WERI-Rb-1 (cell line): ENCODE data around the gene RIPOR3.

Experiments used
- DNase-seq: peaks from one replicate; pipeline ENCODE4 v3.0.0-alpha.2; 2020
- H3K27ac ChIP-seq: fragments of 250-450 bp; sonication (Bioruptor Pico); 2 replicates; pipeline ENCODE4 v1.5.1; 2020; ENCODE audit warnings: mild to moderate bottlenecking, moderate library complexity
- H3K27me3 ChIP-seq: fragments of 250-450 bp; sonication (Bioruptor Pico); 2 replicates; pipeline ENCODE4 v1.5.1; 2021; ENCODE audit warnings: mild to moderate bottlenecking, low read depth, moderate library complexity; ENCODE audit not compliant: insufficient read depth, severe bottlenecking
- H3K36me3 ChIP-seq: fragments of 250-450 bp; sonication (Bioruptor Pico); 2 replicates; pipeline ENCODE4 v1.5.1; 2020; ENCODE audit warnings: mild to moderate bottlenecking, moderate library complexity
- H3K4me3 ChIP-seq: 2 replicates; pipeline ENCODE4 v1.5.1; 2011; ENCODE audit warnings: low read depth, mild to moderate bottlenecking, control low read depth, low read length
- H3K9me3 ChIP-seq: fragments of 250-450 bp; sonication (Bioruptor Pico); 2 replicates; pipeline ENCODE4 v1.5.1; 2021; ENCODE audit warnings: mild to moderate bottlenecking, moderate library complexity; ENCODE audit not compliant: severe bottlenecking
- TF ChIP-seq, protein P1 (sequence below): IDR thresholded peaks from 2 replicates; pipeline ENCODE4 v1.5.1; 2011; ENCODE audit warnings: low read depth, mild to moderate bottlenecking, control low read depth, inconsistent platforms, low read length

RIPOR3 gene

DNA sequence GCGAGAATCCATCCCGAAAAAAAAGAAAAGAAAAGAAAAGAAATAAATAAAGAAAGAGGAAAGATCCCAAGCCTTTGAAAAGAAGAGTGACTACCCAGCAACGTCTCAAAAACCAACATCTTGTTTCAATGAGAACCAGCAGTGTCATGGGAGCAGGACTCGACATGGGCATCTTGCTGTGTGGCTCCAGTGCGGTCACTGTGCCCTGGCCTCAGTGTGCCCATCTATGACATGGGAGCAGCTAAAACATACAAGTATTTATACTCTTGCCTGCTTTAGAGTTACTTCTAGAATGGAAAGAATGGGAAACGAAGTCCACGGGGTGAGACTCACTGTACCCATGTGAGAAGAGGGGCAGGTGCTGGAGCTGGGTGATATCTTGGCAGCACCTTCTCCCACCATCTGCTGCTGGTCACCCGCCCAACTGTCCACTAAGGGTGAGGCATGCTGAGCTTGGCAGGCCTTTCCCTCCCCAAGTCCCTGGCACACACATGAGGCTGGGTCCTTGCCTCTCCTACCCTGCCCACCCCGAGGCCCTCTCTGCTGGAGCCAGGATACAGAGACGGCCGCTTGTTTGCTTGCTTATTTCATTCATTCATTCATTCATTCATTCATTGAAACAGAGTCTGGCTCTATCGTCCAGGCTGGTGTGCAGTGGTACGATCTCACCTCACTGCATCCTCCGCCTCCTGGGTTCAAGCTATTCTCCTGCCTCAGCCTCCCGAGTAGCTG, 77.7 kb downstream of the RIPOR3 start:
- Histone ChIP-seq H3K4me3 (no peak overlapping the region), H3K27ac (no peak overlapping the region), H3K36me3 (no peaks in the 10 kb centered on the region), H3K27me3 (no peaks in the 10 kb centered on the region), H3K9me3 (no peaks in the 10 kb centered on the region)
- TF ChIP-seq, protein P1, sequence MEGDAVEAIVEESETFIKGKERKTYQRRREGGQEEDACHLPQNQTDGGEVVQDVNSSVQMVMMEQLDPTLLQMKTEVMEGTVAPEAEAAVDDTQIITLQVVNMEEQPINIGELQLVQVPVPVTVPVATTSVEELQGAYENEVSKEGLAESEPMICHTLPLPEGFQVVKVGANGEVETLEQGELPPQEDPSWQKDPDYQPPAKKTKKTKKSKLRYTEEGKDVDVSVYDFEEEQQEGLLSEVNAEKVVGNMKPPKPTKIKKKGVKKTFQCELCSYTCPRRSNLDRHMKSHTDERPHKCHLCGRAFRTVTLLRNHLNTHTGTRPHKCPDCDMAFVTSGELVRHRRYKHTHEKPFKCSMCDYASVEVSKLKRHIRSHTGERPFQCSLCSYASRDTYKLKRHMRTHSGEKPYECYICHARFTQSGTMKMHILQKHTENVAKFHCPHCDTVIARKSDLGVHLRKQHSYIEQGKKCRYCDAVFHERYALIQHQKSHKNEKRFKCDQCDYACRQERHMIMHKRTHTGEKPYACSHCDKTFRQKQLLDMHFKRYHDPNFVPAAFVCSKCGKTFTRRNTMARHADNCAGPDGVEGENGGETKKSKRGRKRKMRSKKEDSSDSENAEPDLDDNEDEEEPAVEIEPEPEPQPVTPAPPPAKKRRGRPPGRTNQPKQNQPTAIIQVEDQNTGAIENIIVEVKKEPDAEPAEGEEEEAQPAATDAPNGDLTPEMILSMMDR = no peak
- no peak for DNase-seq

DNA sequence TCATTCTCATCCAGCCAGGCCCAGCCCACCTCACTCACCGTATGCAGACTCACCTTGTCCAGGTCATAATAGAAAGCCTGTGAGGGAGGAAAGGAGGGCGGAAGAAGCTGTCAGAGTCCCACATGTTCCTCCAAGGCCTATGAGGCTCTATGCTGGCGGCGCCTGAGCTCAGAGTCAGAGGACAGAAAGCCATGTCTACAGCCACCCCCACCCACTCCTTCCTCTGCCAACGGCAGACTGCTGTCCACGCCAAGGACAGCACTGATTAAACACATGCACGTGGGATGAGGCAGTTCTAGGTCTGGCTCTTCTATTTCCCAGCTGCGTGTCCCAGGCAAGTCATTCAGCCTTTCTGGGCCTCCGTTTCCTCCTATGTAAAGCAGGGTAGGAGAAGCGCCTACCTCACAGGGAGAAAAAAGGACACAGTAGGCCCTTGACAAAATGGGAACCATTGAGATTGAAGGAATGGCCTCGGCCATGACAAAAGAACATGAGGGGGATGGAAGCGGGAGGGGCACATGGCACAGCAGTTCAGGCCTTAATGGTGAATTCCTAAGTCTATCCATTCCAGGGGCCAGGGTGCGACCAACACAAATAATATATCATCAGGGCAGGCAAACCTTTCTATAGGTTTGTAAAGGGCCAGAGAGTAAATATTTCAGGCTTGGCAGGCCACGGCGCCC, 80.1 kb downstream of the RIPOR3 start:
- H3K4me3 ChIP-seq = no peak overlapping the region
- DNase-seq = no peak
- H3K9me3 ChIP-seq = no peaks in the 10 kb centered on the region
- no peaks in the 10 kb centered on the region for H3K27me3 ChIP-seq
- no peak overlapping the region for H3K27ac ChIP-seq
- H3K36me3 ChIP-seq = no peaks in the 10 kb centered on the region
- TF ChIP-seq, protein P1 = no peak

DNA sequence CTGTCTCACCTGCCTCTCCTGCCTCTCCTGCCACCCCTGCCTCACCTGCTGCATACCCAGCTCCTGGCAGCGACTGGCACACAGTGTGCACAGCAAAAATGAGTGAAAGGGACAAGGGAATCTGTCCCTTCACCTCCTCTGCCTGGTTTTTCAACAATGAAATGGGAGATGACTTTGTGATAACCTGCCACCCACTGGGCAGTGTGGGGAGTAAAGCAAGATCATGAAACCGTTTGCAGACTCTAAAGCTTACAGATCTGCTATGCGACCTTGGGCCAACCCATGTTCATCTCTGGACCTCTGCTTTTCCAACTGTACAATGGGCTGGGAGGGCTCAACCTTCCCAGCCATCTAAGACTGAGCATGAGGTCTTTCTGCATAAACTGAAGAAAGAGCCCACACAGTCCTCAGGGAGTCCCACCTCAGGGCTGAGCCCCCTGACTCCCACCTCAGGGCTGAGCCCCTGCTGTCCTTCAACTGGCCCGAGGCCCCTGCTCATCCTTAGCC, 81.1 kb downstream of the RIPOR3 start:
- Histone ChIP-seq H3K9me3 (no peaks in the 10 kb centered on the region), H3K27ac (no peak overlapping the region), H3K36me3 (no peaks in the 10 kb centered on the region), H3K27me3 (no peaks in the 10 kb centered on the region), H3K4me3 (no peak overlapping the region)
- DNase-seq = no peak
- TF ChIP-seq, protein P1 = no peak

DNA sequence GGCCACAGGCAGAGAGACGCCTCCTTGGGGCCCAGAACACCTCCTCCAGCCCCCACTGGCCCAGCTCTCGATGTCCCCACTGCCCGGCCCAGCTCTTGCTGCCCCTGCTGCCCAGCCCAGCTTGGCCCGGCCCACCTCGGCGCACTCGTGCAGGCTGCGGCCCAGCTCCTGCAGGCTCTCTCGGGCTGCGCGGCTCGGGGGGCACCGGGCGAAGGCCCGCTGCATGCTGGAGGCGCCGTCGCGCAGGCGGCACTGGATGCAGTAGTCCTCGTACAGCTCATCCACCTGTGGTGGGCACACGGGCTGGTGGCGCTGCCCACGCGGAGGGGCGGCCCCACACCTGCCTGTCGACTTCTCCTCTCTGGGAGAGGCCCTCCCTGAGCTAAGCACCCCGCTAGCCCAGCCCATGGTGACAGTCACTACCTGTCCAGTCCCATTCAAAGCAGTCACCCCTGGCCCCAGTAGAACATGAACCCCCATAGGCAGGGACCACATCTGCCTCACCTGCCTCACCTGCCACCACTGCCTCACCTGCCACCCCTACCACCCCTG, 81.8 kb downstream of the RIPOR3 start:
- Histone ChIP-seq H3K36me3 (no peaks in the 10 kb centered on the region), H3K9me3 (no peaks in the 10 kb centered on the region), H3K27me3 (no peaks in the 10 kb centered on the region), H3K4me3 (no peak overlapping the region), H3K27ac (no peak overlapping the region)
- no peak for DNase-seq
- TF ChIP-seq, protein P1 = no peak

DNA sequence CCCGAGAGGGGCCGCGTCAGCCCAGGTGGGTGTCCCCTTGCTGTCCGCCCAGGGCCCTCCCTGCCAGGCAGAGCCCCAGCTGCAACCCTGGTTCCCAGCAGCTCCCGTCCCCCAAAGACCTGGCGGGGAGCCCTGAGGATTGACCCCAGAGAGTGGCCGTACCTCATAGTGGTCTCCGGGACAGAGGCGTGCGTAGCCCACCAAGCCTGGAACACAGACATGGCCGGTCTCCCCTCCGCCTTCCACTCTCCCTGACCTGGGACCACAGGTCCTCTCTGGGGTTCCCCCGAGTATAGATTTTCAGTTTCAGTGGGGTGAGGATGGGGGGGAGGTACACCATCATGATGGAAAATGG, 82.6 kb downstream of the RIPOR3 start:
- no peak for DNase-seq
- Histone ChIP-seq H3K27ac (no peak overlapping the region), H3K36me3 (no peaks in the 10 kb centered on the region), H3K9me3 (no peaks in the 10 kb centered on the region), H3K27me3 (no peaks in the 10 kb centered on the region), H3K4me3 (no peak overlapping the region)
- TF ChIP-seq, protein P1 = no peak
